HG02798 (cell line): Measurements from ENCODE around the gene PATJ.

Source experiments
- ATAC-seq: cut with Tn5 transposase; IDR thresholded peaks from one replicate; pipeline ENCODE4 v1.9.1; 2021; ENCODE audit warnings: mild to moderate bottlenecking; ENCODE audit not compliant: unreplicated experiment, poor library complexity

The PATJ gene

GRCh38 chr1:62227496-62227895 is 485.2 kb downstream of the PATJ start:
- ATAC-seq = no peak
